Stimulated activated CD4-positive, alpha-beta T cell treated with anti-CD3 and anti-CD28 coated beads, Interleukin-2, amount 100 ng/mL, for 48 hours (primary cell): Measurements from ENCODE around the gene WBP1.
"Not testable (repeated sequence)": the region's sequence is repeated elsewhere in the genome, so short reads cannot be mapped to it uniquely, and the experiment has no call there.

Experiments used
- DNase-seq, 2 donors: peaks; one replicate each; pipeline ENCODE4 v3.0.0-alpha.2; 2020

The WBP1 gene

GRCh38 chr2:74428675-74429074, 29.6 kb upstream of the WBP1 start:
- no peak for DNase-seq

GRCh38 chr2:74429487-74430451, 28.5 kb upstream of the WBP1 start:
- no peak for DNase-seq

- DNase-seq: no peak
These were observed 27.7 kb upstream of the WBP1 start for GRCh38 chr2:74430502-74430901.

GRCh38 chr2:74436111-74436805, 22.0 kb upstream of the WBP1 start:
- no peak for DNase-seq

- no peak for DNase-seq
These were observed 21.2 kb upstream of the WBP1 start for GRCh38 chr2:74436848-74437695.

GRCh38 chr2:74438248-74438647, 20.0 kb upstream of the WBP1 start:
- DNase-seq: no peak

GRCh38 chr2:74439373-74439772, 18.9 kb upstream of the WBP1 start:
- DNase-seq: no peak

GRCh38 chr2:74439803-74440377, 18.3 kb upstream of the WBP1 start:
- DNase-seq: no peak

- peak in 1 of 2 donors; percentile 49 for DNase-seq
These were observed 17.7 kb upstream of the WBP1 start for GRCh38 chr2:74440378-74441169.

GRCh38 chr2:74441170-74441689, 17.0 kb upstream of the WBP1 start:
- DNase-seq: no peak

GRCh38 chr2:74441690-74442482, 16.4 kb upstream of the WBP1 start, which contains the start of gene RTKN:
TSS of gene RTKN (minus strand) at chr2:74441937. CDS start at chr2:74441816, 121 bp downstream.
- no peak for DNase-seq

GRCh38 chr2:74442483-74443297, 15.5 kb upstream of the WBP1 start:
- not testable (repeated sequence) for DNase-seq

- DNase-seq: no peak
These were observed 13.5 kb upstream of the WBP1 start for GRCh38 chr2:74444498-74445318.

GRCh38 chr2:74447230-74447999, 10.8 kb upstream of the WBP1 start:
- DNase-seq: no peak

- DNase-seq: no peak
These were observed 9.5 kb upstream of the WBP1 start for GRCh38 chr2:74448771-74449170.

GRCh38 chr2:74450570-74451190, 7.6 kb upstream of the WBP1 start:
- no peak for DNase-seq
